Measurements from ENCODE around the gene PPP1R12B. TPM values are rescaled to one million over a fixed set of nuclear protein-coding genes. Genes with fewer than 3 reads are reported as not detected.

PPP1R12B gene
- total RNA-seq, 1 donor, result 21.6 TPM

GRCh38 chr1:202593845-202594244 lies 245.3 kb downstream of the PPP1R12B start:
- no peak for DNase-seq (ENCODE audit: low read depth)
- H3K4me3 ChIP-seq (ENCODE audit: low read depth, low read length), result no peak overlapping the region
- no peak for TF ChIP-seq CTCF (IDR thresholded peaks at IDR 0.05; ENCODE audit: insufficient read depth, low read depth, low read length)

- no peak for DNase-seq (ENCODE audit: low read depth)
- H3K4me3 ChIP-seq (ENCODE audit: low read depth, low read length), result no peak overlapping the region
- TF ChIP-seq CTCF (IDR thresholded peaks at IDR 0.05; ENCODE audit: insufficient read depth, low read depth, low read length), result no peak
Observed at GRCh38 chr1:202596638-202597037, 248.1 kb downstream of the PPP1R12B start.

- no peak overlapping the region for H3K4me3 ChIP-seq (ENCODE audit: low read depth, low read length)
- no peak for DNase-seq (ENCODE audit: low read depth)
- no peak for TF ChIP-seq CTCF (IDR thresholded peaks at IDR 0.05; ENCODE audit: insufficient read depth, low read depth, low read length)
Observed at GRCh38 chr1:202597090-202597761, 248.7 kb downstream of the PPP1R12B start.

- DNase-seq (ENCODE audit: low read depth), result peak; percentile 82
- H3K4me3 ChIP-seq (ENCODE audit: low read depth, low read length), result no peak overlapping the region
- peak; percentile 90 for TF ChIP-seq CTCF (IDR thresholded peaks at IDR 0.05; ENCODE audit: insufficient read depth, low read depth, low read length)
Observed at GRCh38 chr1:202599669-202600431, 251.4 kb downstream of the PPP1R12B start.

- H3K4me3 ChIP-seq (ENCODE audit: low read depth, low read length), result no peak overlapping the region
- no peak for DNase-seq (ENCODE audit: low read depth)
- TF ChIP-seq CTCF (IDR thresholded peaks at IDR 0.05; ENCODE audit: insufficient read depth, low read depth, low read length), result no peak
Observed at GRCh38 chr1:202600432-202601041, 252.0 kb downstream of the PPP1R12B start.

- DNase-seq (ENCODE audit: low read depth), result no peak
- no peak for TF ChIP-seq CTCF (IDR thresholded peaks at IDR 0.05; ENCODE audit: insufficient read depth, low read depth, low read length)
- H3K4me3 ChIP-seq (ENCODE audit: low read depth, low read length), result no peak overlapping the region
Observed at GRCh38 chr1:202603435-202603834, 254.9 kb downstream of the PPP1R12B start.

Data from fibroblast of villous mesenchyme (primary cell).